Sigmoid colon (tissue), 7 donors: ENCODE measurements around the gene SENP2. TPM values are rescaled to one million over a fixed set of nuclear protein-coding genes. Genes with fewer than 3 reads are reported as not detected.
A peak's percentile ranks its signal among the peaks of the same experiment; 100 is the strongest.
"Not testable (repeated sequence)": the region's sequence is repeated elsewhere in the genome, so short reads cannot be mapped to it uniquely, and the experiment has no call there.

Source experiments
- DNase-seq: peaks from one replicate; pipeline ENCODE4 v3.0.0-alpha.2; 2019
- H3K27ac ChIP-seq, 4 donors: fragments of 200-600 bp; sonication (generic); one replicate each; pipeline ENCODE4 v1.5.1; 2016 to 2019; ENCODE audit warnings: mild to moderate bottlenecking in 1 of 4
- H3K27me3 ChIP-seq, 3 donors: fragments of 200-600 bp; sonication (generic); one replicate each; pipeline ENCODE4 v1.5.1; 2019; ENCODE audit warnings: mild to moderate bottlenecking in 1 of 3
- H3K36me3 ChIP-seq, 4 donors: fragments of 200-600 bp; sonication (generic); one replicate each; pipeline ENCODE4 v1.5.1; 2016 to 2019
- H3K4me1 ChIP-seq, 4 donors: fragments of 200-600 bp; sonication (generic); one replicate each; pipeline ENCODE4 v1.5.1; 2017 to 2019
- H3K4me3 ChIP-seq, 4 donors: fragments of 200-600 bp; sonication (generic); one replicate each; pipeline ENCODE4 v1.5.1; 2017 to 2019; ENCODE audit warnings: mild to moderate bottlenecking in 2 of 4, moderate library complexity in 1 of 4
- H3K9me3 ChIP-seq, 4 donors: fragments of 200-600 bp in 3 of 4; sonication (generic) in 3 of 4; one replicate each; pipeline versions ENCODE4 v1.5.1 to v1.6.1; 2013 to 2019
- EP300 ChIP-seq, 4 donors: sonication (generic); formaldehyde crosslinking; IDR thresholded peaks; one replicate each; pipeline ENCODE4 v1.6.1; 2017; ENCODE audit warnings: antibody characterized with exemption in 4 of 4
- POLR2A ChIP-seq, 2 donors: fragments of 450-650 bp; IDR thresholded peaks; one replicate each; pipeline ENCODE4 v1.6.1; 2016; ENCODE audit warnings: antibody characterized with exemption in 2 of 2, mild to moderate bottlenecking in 2 of 2, moderate library complexity in 2 of 2
- POLR2AphosphoS5 ChIP-seq, 4 donors: sonication (generic); formaldehyde crosslinking; IDR thresholded peaks; one replicate each; pipeline ENCODE4 v1.6.1; 2017; ENCODE audit warnings: antibody characterized with exemption in 4 of 4
- WGBS, 2 donors: extraction: QIAGEN DNeasy Blood & Tissue Kit; methylation state at CpG; one replicate each; pipeline ENCODE4 v1.1.7; 2013; 5-methylcytosine and 5-hydroxymethylcytosine counted together
- intact Hi-C: fragments of 100-400 bp; cut with DNase I; formaldehyde crosslinking; loops from one replicate; pipeline ENCODE4 v1.15.1; 2023
- polyA plus RNA-seq, 3 donors: library from polyadenylated mRNA; stranded (reverse); fragments of 200-250 nt; gene quantifications; one replicate each; pipeline ENCODE4 v1.2.3, GENCODE V29; 2013
- total RNA-seq, 4 donors: library from RNA; depleted of rRNA; stranded (reverse); fragments of >200 nt; gene quantifications; one replicate each; pipeline ENCODE4 v1.1.0, GENCODE V29; 2016
- TF ChIP-seq, protein P1 (sequence below), 4 experiments: fragments of 450-650 bp in 3 of 4; fragments of 200-600 bp in 1 of 4; IDR thresholded peaks; one replicate each; pipeline ENCODE4 v1.5.1; 2016 to 2019; ENCODE audit warnings: antibody characterized with exemption in 4 of 4, mild to moderate bottlenecking in 3 of 4, moderate library complexity in 2 of 4
- donor health status: healthy with polysubstance abuse.
- donor health status: Bipolar disorder and iron deficiency.
- donor health status: healthy.

SENP2 gene
- total and polyA plus RNA-seq, 7 donors = 9.0 to 28.5 (median 24.8) TPM

DNA sequence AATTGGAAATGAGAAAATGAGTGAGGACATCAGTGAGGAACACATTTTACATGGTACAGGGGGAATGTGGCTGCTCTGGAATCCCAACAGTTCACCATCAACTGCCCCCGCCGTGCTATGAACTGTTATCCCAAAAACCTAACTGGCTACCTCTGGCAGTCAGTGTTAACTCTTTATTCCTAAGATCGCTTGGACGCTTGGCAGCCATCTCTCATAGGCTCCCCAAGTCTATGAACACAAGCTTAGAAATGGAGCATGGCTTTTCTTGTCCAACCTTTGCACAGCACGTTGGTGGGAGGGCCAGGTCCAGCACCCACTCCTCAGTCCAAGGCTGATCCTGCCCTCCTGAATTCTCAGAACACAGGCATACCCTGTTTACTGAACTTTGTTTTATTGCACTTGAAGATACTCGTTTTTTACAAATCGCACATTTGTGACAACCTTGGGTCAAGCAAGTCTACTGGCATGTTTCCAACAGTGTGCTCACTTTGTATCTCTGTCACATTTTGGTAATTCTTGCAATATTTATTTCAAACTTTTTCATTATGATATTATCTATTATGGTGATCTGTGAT lies 53.6 kb downstream of the SENP2 start:
- Histone ChIP-seq H3K27me3 (no peaks in the 10 kb centered on the region), H3K4me3 (no peak overlapping the region), H3K9me3 (no peaks in the 10 kb centered on the region), H3K36me3 (no peaks in the 10 kb centered on the region), H3K27ac (no peak overlapping the region), H3K4me1 (no peaks in the 10 kb centered on the region)
- 78 to 79% methylated on average over 7 of the region's 7 CpGs for WGBS, 2 donors
- no peak for DNase-seq
- intact Hi-C loops = no loop called here
- TF ChIP-seq POLR2A (IDR thresholded peaks at IDR 0.05) = no peak
- TF ChIP-seq, protein P1, sequence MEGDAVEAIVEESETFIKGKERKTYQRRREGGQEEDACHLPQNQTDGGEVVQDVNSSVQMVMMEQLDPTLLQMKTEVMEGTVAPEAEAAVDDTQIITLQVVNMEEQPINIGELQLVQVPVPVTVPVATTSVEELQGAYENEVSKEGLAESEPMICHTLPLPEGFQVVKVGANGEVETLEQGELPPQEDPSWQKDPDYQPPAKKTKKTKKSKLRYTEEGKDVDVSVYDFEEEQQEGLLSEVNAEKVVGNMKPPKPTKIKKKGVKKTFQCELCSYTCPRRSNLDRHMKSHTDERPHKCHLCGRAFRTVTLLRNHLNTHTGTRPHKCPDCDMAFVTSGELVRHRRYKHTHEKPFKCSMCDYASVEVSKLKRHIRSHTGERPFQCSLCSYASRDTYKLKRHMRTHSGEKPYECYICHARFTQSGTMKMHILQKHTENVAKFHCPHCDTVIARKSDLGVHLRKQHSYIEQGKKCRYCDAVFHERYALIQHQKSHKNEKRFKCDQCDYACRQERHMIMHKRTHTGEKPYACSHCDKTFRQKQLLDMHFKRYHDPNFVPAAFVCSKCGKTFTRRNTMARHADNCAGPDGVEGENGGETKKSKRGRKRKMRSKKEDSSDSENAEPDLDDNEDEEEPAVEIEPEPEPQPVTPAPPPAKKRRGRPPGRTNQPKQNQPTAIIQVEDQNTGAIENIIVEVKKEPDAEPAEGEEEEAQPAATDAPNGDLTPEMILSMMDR (IDR thresholded peaks at IDR 0.05) = no peak
- TF ChIP-seq EP300 (IDR thresholded peaks at IDR 0.05) = no peak
- no peak for TF ChIP-seq POLR2AphosphoS5 (IDR thresholded peaks at IDR 0.05)

DNA sequence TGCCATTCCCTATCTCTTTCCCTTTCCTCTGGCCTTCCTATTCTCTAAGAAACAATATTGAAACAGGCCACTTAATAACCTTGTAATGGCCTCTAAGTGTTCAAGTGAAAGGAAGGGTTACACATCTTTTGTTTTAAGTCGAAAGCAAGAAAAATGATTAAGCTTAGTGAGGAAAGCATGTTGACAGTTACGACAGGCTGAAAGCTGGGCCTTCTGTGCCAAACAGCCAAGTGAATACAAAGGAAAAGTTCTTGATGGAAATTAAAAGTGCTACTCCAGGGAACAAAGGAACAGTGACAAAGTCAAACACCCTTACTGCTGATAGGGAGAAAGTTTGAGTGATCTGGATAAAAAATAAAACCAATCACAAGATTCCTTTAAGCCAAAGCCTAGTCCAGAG lies 54.2 kb downstream of the SENP2 start:
- H3K36me3 ChIP-seq = no peaks in the 10 kb centered on the region
- no peaks in the 10 kb centered on the region for H3K9me3 ChIP-seq
- H3K27ac ChIP-seq = no peak overlapping the region
- TF ChIP-seq POLR2AphosphoS5 (IDR thresholded peaks at IDR 0.05) (no peak), POLR2A (IDR thresholded peaks at IDR 0.05) (no peak), EP300 (IDR thresholded peaks at IDR 0.05) (no peak)
- TF ChIP-seq, protein P1 (IDR thresholded peaks at IDR 0.05) = no peak
- no peak overlapping the region for H3K4me3 ChIP-seq
- H3K4me1 ChIP-seq = no peaks in the 10 kb centered on the region
- no peaks in the 10 kb centered on the region for H3K27me3 ChIP-seq
- DNase-seq = no peak
- intact Hi-C loops = no loop called here
- WGBS, 2 donors = 85 to 93% methylated on average over 2 of the region's 2 CpGs

DNA sequence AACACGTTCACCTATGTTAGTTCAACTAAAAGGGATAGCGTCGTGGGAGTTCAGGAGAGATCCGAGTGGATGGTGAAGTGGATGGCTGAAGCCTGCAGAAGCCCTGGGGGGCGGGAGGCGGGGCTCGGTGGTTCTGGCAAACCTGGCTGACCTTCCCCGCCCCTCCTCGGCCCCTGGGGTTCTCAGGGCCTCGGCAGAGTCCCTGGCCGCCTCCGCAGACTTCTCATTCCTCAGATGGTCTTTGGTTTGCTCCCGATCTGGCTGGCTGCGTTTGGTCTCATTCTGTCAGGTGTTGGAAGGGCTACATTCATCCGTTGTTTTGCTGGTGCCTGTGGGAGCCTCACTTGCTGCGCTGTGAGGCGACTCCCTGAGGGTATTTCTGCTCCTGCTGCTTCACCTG lies 59.1 kb downstream of the SENP2 start:
- H3K27ac ChIP-seq = not testable (repeated sequence)

DNA sequence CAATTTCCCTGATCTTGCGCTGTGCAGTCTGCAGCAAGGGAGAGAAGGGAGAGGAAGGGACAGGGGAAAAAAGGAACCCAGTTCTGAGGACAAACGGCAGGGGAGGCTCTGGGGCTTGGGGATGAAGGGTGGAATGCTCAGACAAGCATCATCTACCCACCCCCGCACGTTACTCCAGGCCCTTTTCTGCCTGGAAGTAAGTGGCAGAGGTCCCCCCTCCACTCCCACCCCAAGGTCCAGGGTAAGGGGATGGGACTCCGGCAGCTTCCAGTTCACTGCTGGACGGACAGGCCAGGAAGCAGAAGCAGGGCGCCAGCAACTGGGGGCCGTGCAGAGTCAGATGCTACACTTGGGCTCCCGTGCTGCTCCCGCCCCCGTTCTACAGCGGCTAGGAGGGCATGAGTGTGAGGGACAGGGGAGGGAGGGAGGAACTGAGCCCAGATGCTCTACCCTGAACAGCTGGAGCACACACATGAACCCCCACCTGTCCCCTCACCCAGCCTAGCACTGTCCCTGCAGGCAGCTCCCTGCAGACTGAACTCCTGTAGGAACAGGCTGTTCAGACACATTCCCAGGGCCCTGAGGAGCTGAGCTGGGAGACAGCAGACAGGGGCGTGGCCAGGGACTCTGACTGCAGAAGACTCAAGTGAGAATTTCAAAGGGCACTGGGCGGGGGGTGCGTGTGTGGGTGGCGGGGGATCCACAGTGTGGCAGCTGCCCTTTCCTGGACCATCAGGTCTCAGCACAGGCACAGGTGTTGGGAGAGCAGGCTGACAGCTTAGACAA lies 59.7 kb downstream of the SENP2 start:
- Histone ChIP-seq H3K36me3 (peaks cover 0 to 4% (median 0%) of the 10 kb centered on the region in 4 donors), H3K4me1 (no peaks in the 10 kb centered on the region), H3K27ac (peak overlapping the region in 1 of 4 donors; percentile 39), H3K9me3 (no peaks in the 10 kb centered on the region), H3K27me3 (no peaks in the 10 kb centered on the region), H3K4me3 (no peak overlapping the region)
- intact Hi-C loops = no loop called here
- peak; percentile 42 for DNase-seq
- TF ChIP-seq POLR2A (IDR thresholded peaks at IDR 0.05) = no peak
- TF ChIP-seq, protein P1 (IDR thresholded peaks at IDR 0.05) = no peak
- TF ChIP-seq POLR2AphosphoS5 (IDR thresholded peaks at IDR 0.05) = no peak
- no peak for TF ChIP-seq EP300 (IDR thresholded peaks at IDR 0.05)
- WGBS, 2 donors = 86% methylated on average over 16 of the region's 16 CpGs

More for the DNA sequence above, 59.1 kb downstream of the SENP2 start:
- H3K36me3 ChIP-seq, H3K4me1 ChIP-seq, H3K9me3 ChIP-seq, H3K4me3 ChIP-seq, H3K27me3 ChIP-seq, intact Hi-C loops: not testable (repeated sequence)
- DNase-seq = peak; percentile 40
- 87 to 89% methylated on average over 17 of the region's 17 CpGs for WGBS, 2 donors

DNA sequence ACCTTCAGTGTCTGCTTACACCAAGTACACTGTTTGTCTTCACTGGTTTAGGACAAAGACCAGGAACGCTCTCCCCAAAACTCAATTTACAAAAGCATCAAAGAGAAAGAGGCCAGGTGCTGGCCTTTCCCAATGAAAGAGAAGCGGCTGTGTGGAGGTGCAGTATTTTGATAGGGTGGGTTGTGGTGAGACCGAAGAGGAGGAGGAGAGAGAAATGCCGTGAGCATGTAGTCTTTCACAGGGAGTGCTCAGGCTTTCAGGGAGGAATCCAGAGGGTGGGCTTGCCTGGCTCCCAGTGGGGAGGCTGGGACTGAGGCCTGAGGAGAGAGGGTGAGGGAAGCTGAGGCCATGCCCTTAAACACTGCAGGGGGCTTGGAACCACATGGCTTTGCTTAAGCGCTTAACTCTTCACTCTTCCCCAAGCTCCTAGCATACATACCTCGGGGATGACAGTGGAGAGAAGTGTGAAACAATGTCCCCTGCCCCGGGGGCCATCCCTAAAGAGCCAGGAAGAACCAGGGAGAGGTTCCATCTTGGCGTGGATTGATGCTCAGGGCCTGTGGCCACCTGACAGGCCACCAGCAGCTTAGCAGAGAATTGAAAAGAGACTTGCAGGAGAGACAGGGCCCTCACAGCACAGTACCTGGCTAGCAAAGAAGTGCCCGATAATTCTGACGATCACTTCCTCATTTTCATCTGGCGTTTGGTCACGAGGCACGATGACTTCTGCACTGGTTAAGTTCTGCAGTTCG lies 60.5 kb downstream of the SENP2 start:
- no peaks in the 10 kb centered on the region for H3K27me3 ChIP-seq
- no peak overlapping the region for H3K4me3 ChIP-seq
- intact Hi-C loops = no loop called here
- peaks cover 0 to 4% (median 0%) of the 10 kb centered on the region in 4 donors for H3K36me3 ChIP-seq
- no peak for TF ChIP-seq POLR2A (IDR thresholded peaks at IDR 0.05)
- no peak for TF ChIP-seq EP300 (IDR thresholded peaks at IDR 0.05)
- TF ChIP-seq, protein P1 (IDR thresholded peaks at IDR 0.05) = no peak
- TF ChIP-seq POLR2AphosphoS5 (IDR thresholded peaks at IDR 0.05) = no peak
- peak overlapping the region in 1 of 4 donors; percentile 39 for H3K27ac ChIP-seq
- 75 to 89% methylated on average over 14 of the region's 14 CpGs for WGBS, 2 donors
- DNase-seq = peak; percentile 24
- no peaks in the 10 kb centered on the region for H3K9me3 ChIP-seq
- H3K4me1 ChIP-seq = no peaks in the 10 kb centered on the region
